Measurements from ENCODE around the gene GPBAR1.

DNA sequence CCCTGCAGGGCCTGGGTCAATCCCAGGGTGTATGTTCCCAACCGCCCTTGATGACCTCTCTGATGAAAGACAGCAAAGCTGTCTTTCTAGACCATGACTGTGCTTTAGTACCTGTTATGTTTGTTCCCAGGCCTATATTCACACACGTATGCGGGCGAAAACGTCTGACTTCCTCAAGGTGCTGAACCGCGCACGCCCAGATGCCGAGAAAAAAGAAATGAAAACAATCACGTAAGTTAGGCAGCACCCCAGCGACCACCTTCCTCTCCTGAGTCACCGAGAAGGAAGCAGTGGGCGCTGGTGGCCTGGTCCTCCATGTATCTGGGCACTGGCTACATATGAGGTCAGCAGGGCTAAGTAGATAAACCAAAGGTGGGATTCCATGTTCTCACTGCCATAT lies 11.1 kb upstream of the GPBAR1 start:
- TF ChIP-seq, protein P1, sequence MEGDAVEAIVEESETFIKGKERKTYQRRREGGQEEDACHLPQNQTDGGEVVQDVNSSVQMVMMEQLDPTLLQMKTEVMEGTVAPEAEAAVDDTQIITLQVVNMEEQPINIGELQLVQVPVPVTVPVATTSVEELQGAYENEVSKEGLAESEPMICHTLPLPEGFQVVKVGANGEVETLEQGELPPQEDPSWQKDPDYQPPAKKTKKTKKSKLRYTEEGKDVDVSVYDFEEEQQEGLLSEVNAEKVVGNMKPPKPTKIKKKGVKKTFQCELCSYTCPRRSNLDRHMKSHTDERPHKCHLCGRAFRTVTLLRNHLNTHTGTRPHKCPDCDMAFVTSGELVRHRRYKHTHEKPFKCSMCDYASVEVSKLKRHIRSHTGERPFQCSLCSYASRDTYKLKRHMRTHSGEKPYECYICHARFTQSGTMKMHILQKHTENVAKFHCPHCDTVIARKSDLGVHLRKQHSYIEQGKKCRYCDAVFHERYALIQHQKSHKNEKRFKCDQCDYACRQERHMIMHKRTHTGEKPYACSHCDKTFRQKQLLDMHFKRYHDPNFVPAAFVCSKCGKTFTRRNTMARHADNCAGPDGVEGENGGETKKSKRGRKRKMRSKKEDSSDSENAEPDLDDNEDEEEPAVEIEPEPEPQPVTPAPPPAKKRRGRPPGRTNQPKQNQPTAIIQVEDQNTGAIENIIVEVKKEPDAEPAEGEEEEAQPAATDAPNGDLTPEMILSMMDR (IDR thresholded peaks at IDR 0.05; ENCODE audit: insufficient read depth, low read length), result no peak
- TF ChIP-seq POLR2AphosphoS5 (IDR thresholded peaks at IDR 0.05; ENCODE audit: low read depth) (no peak; the same call in 1 of the 2 replicates), GABPA (IDR thresholded peaks at IDR 0.05; ENCODE audit: low read depth) (no peak), SPI1 (IDR thresholded peaks at IDR 0.05; ENCODE audit: borderline replicate concordance, low read depth) (no peak)
- TF ChIP-seq, protein P2, sequence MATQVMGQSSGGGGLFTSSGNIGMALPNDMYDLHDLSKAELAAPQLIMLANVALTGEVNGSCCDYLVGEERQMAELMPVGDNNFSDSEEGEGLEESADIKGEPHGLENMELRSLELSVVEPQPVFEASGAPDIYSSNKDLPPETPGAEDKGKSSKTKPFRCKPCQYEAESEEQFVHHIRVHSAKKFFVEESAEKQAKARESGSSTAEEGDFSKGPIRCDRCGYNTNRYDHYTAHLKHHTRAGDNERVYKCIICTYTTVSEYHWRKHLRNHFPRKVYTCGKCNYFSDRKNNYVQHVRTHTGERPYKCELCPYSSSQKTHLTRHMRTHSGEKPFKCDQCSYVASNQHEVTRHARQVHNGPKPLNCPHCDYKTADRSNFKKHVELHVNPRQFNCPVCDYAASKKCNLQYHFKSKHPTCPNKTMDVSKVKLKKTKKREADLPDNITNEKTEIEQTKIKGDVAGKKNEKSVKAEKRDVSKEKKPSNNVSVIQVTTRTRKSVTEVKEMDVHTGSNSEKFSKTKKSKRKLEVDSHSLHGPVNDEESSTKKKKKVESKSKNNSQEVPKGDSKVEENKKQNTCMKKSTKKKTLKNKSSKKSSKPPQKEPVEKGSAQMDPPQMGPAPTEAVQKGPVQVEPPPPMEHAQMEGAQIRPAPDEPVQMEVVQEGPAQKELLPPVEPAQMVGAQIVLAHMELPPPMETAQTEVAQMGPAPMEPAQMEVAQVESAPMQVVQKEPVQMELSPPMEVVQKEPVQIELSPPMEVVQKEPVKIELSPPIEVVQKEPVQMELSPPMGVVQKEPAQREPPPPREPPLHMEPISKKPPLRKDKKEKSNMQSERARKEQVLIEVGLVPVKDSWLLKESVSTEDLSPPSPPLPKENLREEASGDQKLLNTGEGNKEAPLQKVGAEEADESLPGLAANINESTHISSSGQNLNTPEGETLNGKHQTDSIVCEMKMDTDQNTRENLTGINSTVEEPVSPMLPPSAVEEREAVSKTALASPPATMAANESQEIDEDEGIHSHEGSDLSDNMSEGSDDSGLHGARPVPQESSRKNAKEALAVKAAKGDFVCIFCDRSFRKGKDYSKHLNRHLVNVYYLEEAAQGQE (IDR thresholded peaks at IDR 0.05; ENCODE audit: insufficient replicate concordance, low read depth), result no peak

Measured in HL-60 (cell line).